Activated CD4-positive, alpha-beta T cell treated with anti-CD3 and anti-CD28 coated beads, Interleukin-10, Interleukin-2, amounts not matched to agents 100 ng/mL and 50 ng/mL, durations not matched to agents 16 hours and 8 hours (primary cell): ENCODE measurements around the gene GPR89A.
"Not testable (repeated sequence)": the region's sequence is repeated elsewhere in the genome, so short reads cannot be mapped to it uniquely, and the experiment has no call there.

Source experiments
- DNase-seq: peaks from one replicate; pipeline ENCODE4 v3.0.0-alpha.2; 2020

The GPR89A gene

GRCh38 chr1:145607833-145608733, at the start of gene GPR89A:
Gene GPR89A, plus strand, starts transcription at chr1:145607988. Its CDS starts 146 bp downstream, at chr1:145608134.
- DNase-seq: peak; percentile 97

GRCh38 chr1:145586820-145587219, 21.0 kb upstream of the GPR89A start:
- DNase-seq: not testable (repeated sequence)

GRCh38 chr1:145590806-145591205, 17.0 kb upstream of the GPR89A start:
- peak; percentile 44 for DNase-seq

GRCh38 chr1:145592347-145592746, 15.4 kb upstream of the GPR89A start:
- DNase-seq: peak; percentile 53

- DNase-seq: not testable (repeated sequence)
Measured at GRCh38 chr1:145595421-145595820, 12.4 kb upstream of the GPR89A start.

- not testable (repeated sequence) for DNase-seq
Measured at GRCh38 chr1:145596236-145596635, 11.6 kb upstream of the GPR89A start.

- not testable (repeated sequence) for DNase-seq
Measured at GRCh38 chr1:145599426-145599825, 8.4 kb upstream of the GPR89A start.

GRCh38 chr1:145601593-145601992, 6.2 kb upstream of the GPR89A start:
- DNase-seq: no peak

- DNase-seq: peak; percentile 11
Measured at GRCh38 chr1:145606840-145607239, 948 bp upstream of the GPR89A start.

- DNase-seq: not testable (repeated sequence)
Measured at GRCh38 chr1:145607289-145607688, 499 bp upstream of the GPR89A start.

GRCh38 chr1:145610744-145611143, 3.0 kb downstream of the GPR89A start:
- DNase-seq: not testable (repeated sequence)

- DNase-seq: not testable (repeated sequence)
Measured at GRCh38 chr1:145620073-145620472, 12.3 kb downstream of the GPR89A start.

DNA sequence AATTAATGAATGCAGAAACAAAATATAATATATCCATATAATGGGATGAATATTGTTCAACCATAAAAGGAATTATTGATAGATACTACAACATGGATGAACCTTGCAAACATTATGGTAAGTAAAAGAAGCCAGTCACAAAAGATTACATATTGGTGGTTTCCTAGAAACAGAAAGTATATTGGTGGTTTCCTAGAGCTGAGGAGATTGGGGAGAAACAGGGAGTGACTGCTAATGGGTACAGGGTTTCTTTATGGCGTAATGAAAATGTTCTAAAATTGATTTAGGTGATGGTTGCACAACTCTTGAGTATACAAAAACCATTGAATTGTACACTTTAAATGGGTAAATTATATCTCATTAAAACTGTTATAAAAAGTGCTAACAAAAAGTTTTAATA, 14.4 kb downstream of the GPR89A start:
- DNase-seq: not testable (repeated sequence)

DNA sequence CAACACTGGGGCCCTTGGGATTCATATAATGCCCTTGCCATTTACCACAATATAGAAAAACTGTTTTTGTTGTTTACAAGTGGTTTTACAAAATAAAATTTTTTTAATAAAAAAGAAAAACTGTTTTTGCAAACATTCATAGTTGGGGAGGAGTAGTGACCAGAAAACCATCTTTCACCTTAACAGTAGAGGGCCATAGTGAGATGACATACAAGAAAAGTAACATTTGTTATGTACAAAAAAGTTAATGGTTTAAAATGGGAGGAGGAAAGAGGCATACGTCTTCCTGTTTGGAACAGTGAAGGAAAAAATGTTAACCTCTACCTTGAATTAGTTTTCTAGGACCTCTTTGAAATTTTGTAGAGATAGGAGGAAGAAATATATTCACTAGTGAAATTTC, 28.4 kb downstream of the GPR89A start:
- DNase-seq: not testable (repeated sequence)

GRCh38 chr1:145641886-145642285, 34.1 kb downstream of the GPR89A start:
- not testable (repeated sequence) for DNase-seq

DNA sequence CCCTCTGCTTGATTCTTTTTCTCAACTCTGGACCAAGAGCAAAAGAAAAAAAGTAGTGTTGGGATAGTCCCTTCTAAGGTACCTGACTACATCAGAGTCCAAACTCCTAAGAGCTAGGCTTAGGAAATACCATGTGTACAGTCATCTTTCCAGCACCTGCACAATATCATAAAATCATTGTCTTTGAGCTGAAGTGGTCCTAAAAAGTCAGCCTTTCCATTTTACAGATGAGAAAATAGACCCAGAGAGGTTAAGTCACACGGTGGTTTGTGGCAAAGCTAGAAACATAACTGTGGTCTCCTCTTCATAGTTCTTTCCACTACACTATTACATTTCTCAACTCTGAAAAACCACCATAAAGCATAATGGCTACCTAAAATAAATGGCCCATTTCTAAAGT, 36.2 kb downstream of the GPR89A start:
- not testable (repeated sequence) for DNase-seq

- not testable (repeated sequence) for DNase-seq
Measured at GRCh38 chr1:145656245-145656943, 48.6 kb downstream of the GPR89A start.

- DNase-seq: peak; percentile 8
Measured at GRCh38 chr1:145662502-145662901, 54.7 kb downstream of the GPR89A start.

DNA sequence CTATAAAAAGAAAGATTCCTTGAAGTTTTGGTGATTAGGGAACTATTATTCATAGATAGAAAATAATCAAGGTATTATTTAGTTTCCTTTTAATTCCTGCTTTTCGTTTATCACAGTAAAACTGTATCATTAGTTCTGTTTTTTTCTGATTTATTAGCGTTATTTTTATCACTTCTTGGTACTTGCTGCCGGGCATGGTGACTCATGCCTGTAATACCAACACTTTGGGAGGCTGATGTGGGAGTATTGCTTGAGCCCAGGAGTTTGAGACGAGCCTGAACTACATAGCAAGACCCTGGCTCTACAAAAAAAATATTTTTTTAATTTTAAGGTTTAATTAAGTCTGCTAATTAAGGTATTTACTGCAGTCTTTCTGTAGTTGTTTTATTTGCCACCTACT, 57.2 kb downstream of the GPR89A start:
- DNase-seq: not testable (repeated sequence)

DNA sequence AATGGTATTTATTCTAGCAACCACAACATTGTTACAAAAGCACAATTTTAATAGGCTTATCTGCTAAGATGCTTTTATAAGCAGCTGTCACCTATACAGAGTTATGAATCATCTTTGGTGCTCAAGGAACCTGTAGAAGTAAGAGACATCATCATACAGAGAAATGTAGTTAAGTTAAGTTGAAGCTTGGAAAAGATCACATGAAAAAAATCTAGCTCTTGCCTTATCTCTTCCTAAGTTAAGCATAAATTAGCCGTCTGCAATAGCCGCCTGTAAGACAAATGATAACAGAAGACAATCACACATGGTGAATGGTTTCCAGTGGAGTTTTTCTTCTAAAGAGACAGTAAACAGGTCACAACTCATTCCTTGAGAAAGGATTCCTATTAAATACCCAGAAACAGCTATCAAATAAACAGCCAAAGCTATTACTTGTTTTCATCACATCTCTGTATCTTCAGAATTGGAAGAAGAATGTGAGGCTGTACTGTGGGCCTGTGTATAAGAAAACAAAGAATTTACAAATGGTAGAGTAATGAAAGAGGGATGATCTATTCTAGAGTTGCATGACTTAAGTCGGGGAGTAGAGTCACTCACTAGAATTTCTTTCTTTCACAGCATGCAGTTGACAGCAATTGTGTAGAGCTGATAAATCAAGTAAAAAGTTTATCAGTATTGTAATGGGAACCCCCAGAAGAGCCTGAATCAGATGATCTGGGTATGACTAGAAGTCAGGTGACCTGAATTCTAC, 63.4 kb downstream of the GPR89A start:
- DNase-seq: not testable (repeated sequence)

GRCh38 chr1:145673217-145673616, 65.4 kb downstream of the GPR89A start:
- DNase-seq: not testable (repeated sequence)

GRCh38 chr1:145684858-145685257, 77.1 kb downstream of the GPR89A start:
- DNase-seq: not testable (repeated sequence)

DNA sequence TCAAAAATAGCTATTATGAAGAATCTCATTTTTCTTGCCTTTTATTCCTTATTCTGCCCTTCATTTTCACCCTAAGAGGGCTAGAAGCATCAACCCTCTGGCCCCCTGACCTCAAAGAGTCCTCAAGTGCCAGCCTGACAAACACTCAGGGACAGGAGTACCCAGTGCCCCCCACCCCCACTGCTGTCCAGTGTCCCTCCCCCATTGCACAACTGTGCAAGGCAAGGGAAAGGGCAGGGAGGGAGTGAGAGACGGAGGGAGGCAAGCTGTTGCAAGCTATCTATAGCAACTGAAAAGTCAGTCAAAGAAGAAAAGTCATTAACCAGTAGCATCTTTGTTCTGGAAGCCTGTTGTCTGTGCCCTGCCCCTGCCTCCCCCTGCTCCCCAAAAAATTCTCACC, 78.3 kb downstream of the GPR89A start:
- not testable (repeated sequence) for DNase-seq
